ENCODE measurements around the gene PTMS.

- TF ChIP-seq E2F1 (CRISPR knock-in tag; IDR thresholded peaks at IDR 0.05) (no peak), ZBTB43 (CRISPR knock-in tag; IDR thresholded peaks at IDR 0.05) (no peak), CTCF (IDR thresholded peaks at IDR 0.05) (no peak)
These were observed 23.1 kb downstream of the PTMS start, which contains the start of gene CD4 for GRCh38 chr12:6788972-6789924.

All from WTC11 (cell line).